OCI-LY3 (cell line): ENCODE measurements around the gene NEK11.
"Not testable (repeated sequence)": the region's sequence is repeated elsewhere in the genome, so short reads cannot be mapped to it uniquely, and the experiment has no call there.

Source experiments
- EZH2phosphoT487 ChIP-seq: fragments of 200-600 bp; shearing (Covaris generic); IDR thresholded peaks from 2 replicates; pipeline ENCODE4 v1.6.1; 2018; ENCODE audit warnings: antibody characterized with exemption, mixed run types, low read depth
- TF ChIP-seq, protein P1 (sequence below): fragments of 200-600, 300-600 bp; sonication (generic); IDR thresholded peaks from 2 replicates; pipeline ENCODE4 v1.5.1; 2014; ENCODE audit warnings: antibody characterized with exemption, low read length, low read depth

- TF ChIP-seq, protein P1, sequence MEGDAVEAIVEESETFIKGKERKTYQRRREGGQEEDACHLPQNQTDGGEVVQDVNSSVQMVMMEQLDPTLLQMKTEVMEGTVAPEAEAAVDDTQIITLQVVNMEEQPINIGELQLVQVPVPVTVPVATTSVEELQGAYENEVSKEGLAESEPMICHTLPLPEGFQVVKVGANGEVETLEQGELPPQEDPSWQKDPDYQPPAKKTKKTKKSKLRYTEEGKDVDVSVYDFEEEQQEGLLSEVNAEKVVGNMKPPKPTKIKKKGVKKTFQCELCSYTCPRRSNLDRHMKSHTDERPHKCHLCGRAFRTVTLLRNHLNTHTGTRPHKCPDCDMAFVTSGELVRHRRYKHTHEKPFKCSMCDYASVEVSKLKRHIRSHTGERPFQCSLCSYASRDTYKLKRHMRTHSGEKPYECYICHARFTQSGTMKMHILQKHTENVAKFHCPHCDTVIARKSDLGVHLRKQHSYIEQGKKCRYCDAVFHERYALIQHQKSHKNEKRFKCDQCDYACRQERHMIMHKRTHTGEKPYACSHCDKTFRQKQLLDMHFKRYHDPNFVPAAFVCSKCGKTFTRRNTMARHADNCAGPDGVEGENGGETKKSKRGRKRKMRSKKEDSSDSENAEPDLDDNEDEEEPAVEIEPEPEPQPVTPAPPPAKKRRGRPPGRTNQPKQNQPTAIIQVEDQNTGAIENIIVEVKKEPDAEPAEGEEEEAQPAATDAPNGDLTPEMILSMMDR = not testable (repeated sequence)
- not testable (repeated sequence) for TF ChIP-seq EZH2phosphoT487
These were observed 304.9 kb downstream of the NEK11 start for GRCh38 chr3:131331456-131332085.
